ENCODE data around the gene HDAC11. TPM values are rescaled to one million over a fixed set of nuclear protein-coding genes. Genes with fewer than 3 reads are reported as not detected.

HDAC11 gene
- total RNA-seq, 2 experiments from 2014 or later = 4.5 to 4.6 TPM

GRCh38 chr3:13502791-13503060, 22.6 kb downstream of the HDAC11 start:
- Histone ChIP-seq H3K9me3 (ENCODE audit: control insufficient read depth in 1 of 2, insufficient read depth in 1 of 2, low read length in 2 of 2) (no peaks in the 10 kb centered on the region), H3K4me3 (ENCODE audit: low read length) (no peak overlapping the region), H3K27me3 (ENCODE audit: control insufficient read depth in 1 of 2, insufficient read depth in 2 of 2, low read length in 2 of 2) (no peaks in the 10 kb centered on the region), H3K4me1 (ENCODE audit: insufficient read depth, low read length) (no peaks in the 10 kb centered on the region), H3K27ac (ENCODE audit: low read depth in 1 of 2, low read length in 2 of 2) (no peak overlapping the region), H3K36me3 (ENCODE audit: insufficient read depth, low read length) (no peaks in the 10 kb centered on the region)
- ATAC-seq (ENCODE audit: poor library complexity) (no peak), DNase-seq (no peak)
- TF ChIP-seq, protein P1, sequence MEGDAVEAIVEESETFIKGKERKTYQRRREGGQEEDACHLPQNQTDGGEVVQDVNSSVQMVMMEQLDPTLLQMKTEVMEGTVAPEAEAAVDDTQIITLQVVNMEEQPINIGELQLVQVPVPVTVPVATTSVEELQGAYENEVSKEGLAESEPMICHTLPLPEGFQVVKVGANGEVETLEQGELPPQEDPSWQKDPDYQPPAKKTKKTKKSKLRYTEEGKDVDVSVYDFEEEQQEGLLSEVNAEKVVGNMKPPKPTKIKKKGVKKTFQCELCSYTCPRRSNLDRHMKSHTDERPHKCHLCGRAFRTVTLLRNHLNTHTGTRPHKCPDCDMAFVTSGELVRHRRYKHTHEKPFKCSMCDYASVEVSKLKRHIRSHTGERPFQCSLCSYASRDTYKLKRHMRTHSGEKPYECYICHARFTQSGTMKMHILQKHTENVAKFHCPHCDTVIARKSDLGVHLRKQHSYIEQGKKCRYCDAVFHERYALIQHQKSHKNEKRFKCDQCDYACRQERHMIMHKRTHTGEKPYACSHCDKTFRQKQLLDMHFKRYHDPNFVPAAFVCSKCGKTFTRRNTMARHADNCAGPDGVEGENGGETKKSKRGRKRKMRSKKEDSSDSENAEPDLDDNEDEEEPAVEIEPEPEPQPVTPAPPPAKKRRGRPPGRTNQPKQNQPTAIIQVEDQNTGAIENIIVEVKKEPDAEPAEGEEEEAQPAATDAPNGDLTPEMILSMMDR (IDR thresholded peaks at IDR 0.05) = no peak
- Mint-ChIP-seq H3K36me3 (ENCODE audit: low read depth) (no peaks in the 10 kb centered on the region), H3K27ac (no peak overlapping the region), H3K9me3 (no peaks in the 10 kb centered on the region), H3K27me3 (no peaks in the 10 kb centered on the region), H3K4me3 (no peak overlapping the region), H3K4me1 (ENCODE audit: low read depth) (no peaks in the 10 kb centered on the region)
- ChIA-PET CTCF (no interaction called here), POLR2A (no interaction called here)
- intact Hi-C loops (cut with DNase I, micrococcal nuclease) = no loop called here

GRCh38 chr3:13504161-13504831, 24.2 kb downstream of the HDAC11 start:
- Mint-ChIP-seq H3K9me3 (no peaks in the 10 kb centered on the region), H3K27ac (no peak overlapping the region), H3K27me3 (no peaks in the 10 kb centered on the region), H3K4me1 (ENCODE audit: low read depth) (no peaks in the 10 kb centered on the region), H3K36me3 (ENCODE audit: low read depth) (no peaks in the 10 kb centered on the region), H3K4me3 (no peak overlapping the region)
- H3K36me3 ChIP-seq (ENCODE audit: insufficient read depth, low read length) = no peaks in the 10 kb centered on the region
- no peaks in the 10 kb centered on the region for H3K9me3 ChIP-seq (ENCODE audit: control insufficient read depth in 1 of 2, insufficient read depth in 1 of 2, low read length in 2 of 2)
- POLR2A ChIA-PET = no interaction called here
- ATAC-seq (ENCODE audit: poor library complexity) (no peak), DNase-seq (no peak)
- intact Hi-C loops (cut with DNase I, micrococcal nuclease) = no loop called here
- H3K4me1 ChIP-seq (ENCODE audit: insufficient read depth, low read length) = no peaks in the 10 kb centered on the region
- TF ChIP-seq, protein P1 (IDR thresholded peaks at IDR 0.05) = no peak
- CTCF ChIA-PET = no interaction called here
- H3K4me3 ChIP-seq (ENCODE audit: low read length) = no peak overlapping the region
- no peaks in the 10 kb centered on the region for H3K27me3 ChIP-seq (ENCODE audit: control insufficient read depth in 1 of 2, insufficient read depth in 2 of 2, low read length in 2 of 2)
- no peak overlapping the region for H3K27ac ChIP-seq (ENCODE audit: low read depth in 1 of 2, low read length in 2 of 2)

GRCh38 chr3:13505147-13506130, 25.3 kb downstream of the HDAC11 start:
- ChIA-PET CTCF (no interaction called here), POLR2A (no interaction called here)
- no peak for DNase-seq
- H3K27me3 ChIP-seq (ENCODE audit: control insufficient read depth in 1 of 2, insufficient read depth in 2 of 2, low read length in 2 of 2) = no peaks in the 10 kb centered on the region
- no peaks in the 10 kb centered on the region for H3K4me1 Mint-ChIP-seq (ENCODE audit: low read depth)
- H3K4me3 Mint-ChIP-seq = no peak overlapping the region
- no peaks in the 10 kb centered on the region for H3K36me3 ChIP-seq (ENCODE audit: insufficient read depth, low read length)
- H3K9me3 ChIP-seq (ENCODE audit: control insufficient read depth in 1 of 2, insufficient read depth in 1 of 2, low read length in 2 of 2) = no peaks in the 10 kb centered on the region
- no peaks in the 10 kb centered on the region for H3K4me1 ChIP-seq (ENCODE audit: insufficient read depth, low read length)
- no peak for ATAC-seq (ENCODE audit: poor library complexity)
- no peak overlapping the region for H3K4me3 ChIP-seq (ENCODE audit: low read length)
- no peaks in the 10 kb centered on the region for H3K9me3 Mint-ChIP-seq
- no peak overlapping the region for H3K27ac ChIP-seq (ENCODE audit: low read depth in 1 of 2, low read length in 2 of 2)
- intact Hi-C loops (cut with DNase I, micrococcal nuclease) = no loop called here
- TF ChIP-seq, protein P1 (IDR thresholded peaks at IDR 0.05) = no peak
- no peaks in the 10 kb centered on the region for H3K27me3 Mint-ChIP-seq
- no peak overlapping the region for H3K27ac Mint-ChIP-seq
- no peaks in the 10 kb centered on the region for H3K36me3 Mint-ChIP-seq (ENCODE audit: low read depth)

Measured in CD4-positive, alpha-beta T cell (primary cell).